ENCODE data around the gene RAB12.

The RAB12 gene

DNA sequence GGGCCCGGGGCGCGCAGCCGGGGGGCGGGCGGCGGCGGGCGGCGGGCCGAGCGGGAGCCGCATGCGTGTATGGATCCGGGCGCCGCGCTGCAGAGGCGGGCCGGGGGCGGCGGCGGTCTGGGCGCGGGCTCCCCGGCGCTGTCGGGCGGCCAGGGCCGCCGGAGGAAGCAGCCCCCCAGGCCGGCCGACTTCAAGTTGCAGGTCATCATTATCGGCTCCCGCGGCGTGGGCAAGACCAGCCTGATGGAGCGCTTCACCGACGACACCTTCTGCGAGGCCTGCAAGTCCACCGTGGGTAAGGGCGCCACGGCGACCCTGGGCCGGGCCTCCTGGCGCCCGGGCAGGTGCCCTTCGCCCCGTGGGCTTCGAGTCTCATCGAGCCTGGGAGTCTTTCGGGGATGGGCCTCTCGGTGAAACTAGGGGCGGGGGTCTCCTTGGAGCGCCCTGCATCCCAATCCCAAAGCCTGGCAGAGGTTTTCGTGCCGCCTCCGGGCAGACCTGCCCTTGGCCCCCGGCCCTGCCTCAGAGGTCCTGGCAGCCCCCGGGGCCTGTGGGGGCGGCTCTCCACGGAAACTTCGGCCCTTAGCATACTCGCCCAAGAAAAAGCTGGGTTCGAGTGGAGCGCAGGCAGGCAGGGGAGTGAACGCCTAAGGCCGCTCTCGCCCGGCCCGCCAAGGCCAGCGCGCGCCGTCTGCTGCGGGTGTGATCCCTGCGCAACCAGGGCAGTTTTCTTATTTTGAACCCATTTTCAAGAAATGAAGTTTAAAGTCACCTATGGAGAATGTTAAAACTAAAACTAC is 622 bp downstream of the RAB12 start:
- Histone ChIP-seq H3K4me3 (ENCODE audit: low read length, poor library complexity, severe bottlenecking) (peak overlapping the region; percentile 91), H3K79me2 (ENCODE audit: insufficient read depth, low read length) (peaks cover 50% of the 10 kb centered on the region), H3K4me2 (ENCODE audit: low read depth, low read length, poor library complexity, severe bottlenecking) (peak overlapping the region; percentile 80), H3K36me3 (ENCODE audit: insufficient read depth, low read length) (no peaks in the 10 kb centered on the region), H4K20me1 (ENCODE audit: insufficient read depth, low read length, poor library complexity, severe bottlenecking) (peaks cover 48% of the 10 kb centered on the region), H2AFZ (ENCODE audit: low read length) (no peak overlapping the region), H3K9me2 (replicated peaks; ENCODE audit: low read depth, low read length) (no peaks in the 10 kb centered on the region), H3F3A (ENCODE audit: low read depth) (no peaks in the 10 kb centered on the region), H3K9ac (ENCODE audit: low read depth, low read length, poor library complexity, severe bottlenecking) (peak overlapping the region; percentile 97), H3K27me3 (ENCODE audit: insufficient read depth, low read length, poor library complexity, severe bottlenecking) (no peaks in the 10 kb centered on the region), H3K9me3 (ENCODE audit: insufficient read depth, low read depth, low read length) (no peaks in the 10 kb centered on the region), H3K4me1 (ENCODE audit: insufficient read depth, low read length, poor library complexity, severe bottlenecking) (peaks cover 45% of the 10 kb centered on the region)
- TF ChIP-seq, protein P1, sequence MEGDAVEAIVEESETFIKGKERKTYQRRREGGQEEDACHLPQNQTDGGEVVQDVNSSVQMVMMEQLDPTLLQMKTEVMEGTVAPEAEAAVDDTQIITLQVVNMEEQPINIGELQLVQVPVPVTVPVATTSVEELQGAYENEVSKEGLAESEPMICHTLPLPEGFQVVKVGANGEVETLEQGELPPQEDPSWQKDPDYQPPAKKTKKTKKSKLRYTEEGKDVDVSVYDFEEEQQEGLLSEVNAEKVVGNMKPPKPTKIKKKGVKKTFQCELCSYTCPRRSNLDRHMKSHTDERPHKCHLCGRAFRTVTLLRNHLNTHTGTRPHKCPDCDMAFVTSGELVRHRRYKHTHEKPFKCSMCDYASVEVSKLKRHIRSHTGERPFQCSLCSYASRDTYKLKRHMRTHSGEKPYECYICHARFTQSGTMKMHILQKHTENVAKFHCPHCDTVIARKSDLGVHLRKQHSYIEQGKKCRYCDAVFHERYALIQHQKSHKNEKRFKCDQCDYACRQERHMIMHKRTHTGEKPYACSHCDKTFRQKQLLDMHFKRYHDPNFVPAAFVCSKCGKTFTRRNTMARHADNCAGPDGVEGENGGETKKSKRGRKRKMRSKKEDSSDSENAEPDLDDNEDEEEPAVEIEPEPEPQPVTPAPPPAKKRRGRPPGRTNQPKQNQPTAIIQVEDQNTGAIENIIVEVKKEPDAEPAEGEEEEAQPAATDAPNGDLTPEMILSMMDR (conservative IDR thresholded peaks at IDR 0.05; ENCODE audit: low read length): no peak

DNA sequence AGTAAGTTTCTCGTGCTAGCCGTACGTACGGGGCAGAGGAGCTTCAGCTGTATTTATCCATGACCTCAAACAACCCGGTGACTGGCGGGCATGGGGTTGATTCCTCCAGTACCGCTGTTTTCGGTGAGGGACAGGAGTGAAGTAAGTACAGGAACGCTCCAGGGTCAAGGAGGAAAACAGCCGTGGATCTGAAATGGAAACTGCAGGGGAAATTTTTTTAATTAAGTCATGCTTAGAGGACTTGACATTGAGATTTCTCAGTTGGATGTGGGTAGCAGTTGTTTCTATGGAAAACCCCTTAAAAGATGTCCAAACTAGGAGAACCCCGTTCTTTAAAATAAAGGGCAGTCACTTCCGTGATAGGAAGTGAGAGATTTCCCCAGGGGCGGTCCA is 1.2 kb downstream of the RAB12 start:
- peaks cover 51% of the 10 kb centered on the region for H3K4me1 ChIP-seq (ENCODE audit: insufficient read depth, low read length, poor library complexity, severe bottlenecking)
- peaks cover 54% of the 10 kb centered on the region for H4K20me1 ChIP-seq (ENCODE audit: insufficient read depth, low read length, poor library complexity, severe bottlenecking)
- H3K9ac ChIP-seq (ENCODE audit: low read depth, low read length, poor library complexity, severe bottlenecking): peak overlapping the region; percentile 97
- no peaks in the 10 kb centered on the region for H3K9me3 ChIP-seq (ENCODE audit: insufficient read depth, low read depth, low read length)
- H2AFZ ChIP-seq (ENCODE audit: low read length): no peak overlapping the region
- no peaks in the 10 kb centered on the region for H3K27me3 ChIP-seq (ENCODE audit: insufficient read depth, low read length, poor library complexity, severe bottlenecking)
- H3K79me2 ChIP-seq (ENCODE audit: insufficient read depth, low read length): peaks cover 56% of the 10 kb centered on the region
- H3K4me3 ChIP-seq (ENCODE audit: low read length, poor library complexity, severe bottlenecking): peak overlapping the region; percentile 91
- TF ChIP-seq, protein P1 (conservative IDR thresholded peaks at IDR 0.05; ENCODE audit: low read length): no peak
- TF ChIP-seq EZH2phosphoT487 (IDR thresholded peaks at IDR 0.05; ENCODE audit: borderline replicate concordance): no peak
- no peaks in the 10 kb centered on the region for H3F3A ChIP-seq (ENCODE audit: low read depth)
- H3K36me3 ChIP-seq (ENCODE audit: insufficient read depth, low read length): no peaks in the 10 kb centered on the region
- no peaks in the 10 kb centered on the region for H3K9me2 ChIP-seq (replicated peaks; ENCODE audit: low read depth, low read length)
- peak overlapping the region; percentile 80 for H3K4me2 ChIP-seq (ENCODE audit: low read depth, low read length, poor library complexity, severe bottlenecking)

DNA sequence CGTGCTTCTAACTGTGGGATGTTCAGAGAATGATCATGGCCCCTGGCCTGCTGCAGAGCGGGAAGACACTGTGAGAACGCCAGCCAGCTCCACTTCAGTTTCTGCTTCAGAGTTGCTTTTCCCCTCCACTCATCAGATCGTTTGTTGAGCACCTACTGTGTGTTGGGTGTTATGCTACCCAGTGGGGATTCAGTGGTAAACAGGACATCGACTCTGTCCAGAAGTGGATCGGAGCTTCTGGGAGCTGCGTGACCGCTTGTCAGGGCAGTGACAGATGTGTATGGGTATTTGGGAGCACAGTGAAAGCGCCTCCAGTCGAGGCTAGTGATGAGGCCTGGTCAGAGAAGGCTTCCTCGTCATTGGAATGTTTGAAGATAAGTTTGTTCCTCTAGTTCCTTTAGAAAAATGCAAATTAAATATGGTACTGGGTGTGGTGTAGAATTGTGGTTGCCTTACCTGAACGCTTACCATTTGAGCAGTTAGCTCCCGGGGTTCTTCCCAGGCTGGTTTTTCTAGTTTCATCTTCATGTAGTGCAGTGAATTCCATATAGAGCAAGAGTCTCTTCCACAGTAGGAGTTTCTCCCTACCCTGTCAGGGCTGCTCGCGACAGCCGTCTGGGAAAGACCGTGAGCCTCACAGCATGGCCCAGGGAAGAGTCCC is 2.8 kb downstream of the RAB12 start:
- Histone ChIP-seq H3K4me3 (ENCODE audit: low read length, poor library complexity, severe bottlenecking) (peak overlapping the region; percentile 91), H4K20me1 (ENCODE audit: insufficient read depth, low read length, poor library complexity, severe bottlenecking) (peaks cover 65% of the 10 kb centered on the region), H3K9me2 (replicated peaks; ENCODE audit: low read depth, low read length) (no peaks in the 10 kb centered on the region), H3K9me3 (ENCODE audit: insufficient read depth, low read depth, low read length) (no peaks in the 10 kb centered on the region), H2AFZ (ENCODE audit: low read length) (no peak overlapping the region), H3K4me1 (ENCODE audit: insufficient read depth, low read length, poor library complexity, severe bottlenecking) (peaks cover 55% of the 10 kb centered on the region), H3K27me3 (ENCODE audit: insufficient read depth, low read length, poor library complexity, severe bottlenecking) (no peaks in the 10 kb centered on the region), H3K36me3 (ENCODE audit: insufficient read depth, low read length) (no peaks in the 10 kb centered on the region), H3F3A (ENCODE audit: low read depth) (no peaks in the 10 kb centered on the region), H3K79me2 (ENCODE audit: insufficient read depth, low read length) (peaks cover 72% of the 10 kb centered on the region), H3K9ac (ENCODE audit: low read depth, low read length, poor library complexity, severe bottlenecking) (peak overlapping the region; percentile 97), H3K4me2 (ENCODE audit: low read depth, low read length, poor library complexity, severe bottlenecking) (peak overlapping the region; percentile 80)
- no peak for TF ChIP-seq EZH2phosphoT487 (IDR thresholded peaks at IDR 0.05; ENCODE audit: borderline replicate concordance)
- TF ChIP-seq, protein P1 (conservative IDR thresholded peaks at IDR 0.05; ENCODE audit: low read length): no peak

All from Loucy (cell line).